ENCODE results near the gene FRA10AC1.

Gene FRA10AC1
- 29.6 reads per million, percentile 56 among the genes with 10 or more reads in this experiment for total RNA-seq

DNA sequence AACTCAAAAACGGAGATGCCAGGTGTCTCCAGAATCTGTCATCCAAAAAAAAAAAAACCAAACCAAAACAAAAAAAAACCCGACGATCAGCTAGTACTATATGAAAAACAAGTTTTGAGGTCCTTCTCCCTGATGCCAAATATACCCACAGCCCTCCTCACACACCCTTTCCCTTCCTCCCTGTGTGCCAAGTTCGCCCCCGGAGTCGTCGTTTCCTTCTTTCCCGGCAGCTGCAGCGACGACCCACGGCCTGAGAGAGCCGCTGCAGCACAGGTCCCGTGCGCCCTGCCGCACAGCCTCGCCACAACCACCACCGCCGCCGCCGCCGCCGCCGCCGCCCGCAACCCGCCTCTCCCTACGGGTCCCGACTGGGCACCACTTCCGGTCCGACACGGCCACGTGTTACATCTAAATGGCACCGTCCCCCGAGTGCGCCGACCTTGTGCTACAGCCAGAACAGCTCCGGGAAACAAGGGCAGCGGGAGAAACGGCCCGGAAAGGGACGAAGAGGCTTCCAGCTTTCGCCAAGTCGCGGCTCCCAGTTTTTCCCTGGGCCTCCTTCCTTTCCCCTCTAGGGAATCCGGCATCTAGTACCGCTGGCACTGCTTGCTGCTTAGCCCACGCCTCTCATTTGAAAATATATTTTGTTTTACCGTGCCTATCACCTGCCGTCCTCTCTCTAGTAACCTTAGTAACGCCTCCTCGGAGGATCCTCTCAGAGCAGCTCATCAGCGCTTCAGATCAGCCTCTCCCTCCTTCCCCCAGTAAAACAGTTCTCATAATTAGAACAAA, at the start of gene FRA10AC1:
FRA10AC1 (minus strand) TSS at position 383 of the 792 bp plus-strand sequence. CDS start 2,486 bp downstream, outside the sequence.
- peak; percentile 80 for DNase-seq

GRCh38 chr10:93751832-93752231, 49.4 kb upstream of the FRA10AC1 start:
- DNase-seq = no peak

DNA sequence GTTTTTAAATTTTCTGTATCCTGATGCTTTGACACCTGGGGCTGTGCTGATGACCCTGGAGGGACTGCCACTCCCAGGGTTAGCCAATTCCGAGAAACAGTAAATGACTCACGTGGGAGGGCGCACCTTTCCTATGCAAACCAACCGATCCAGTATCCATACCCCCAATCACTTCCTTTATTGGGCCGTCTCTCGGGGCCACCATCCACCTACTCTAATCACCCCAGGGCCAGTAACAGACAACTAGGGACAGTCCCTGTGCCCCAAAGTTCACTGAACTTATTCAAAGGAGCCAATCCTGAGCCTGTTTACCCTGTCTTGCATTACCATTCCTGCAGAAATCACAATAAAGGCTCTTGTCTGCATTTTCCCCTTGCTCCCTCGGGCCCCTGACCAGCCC, 48.7 kb upstream of the FRA10AC1 start:
- no peak for DNase-seq

DNA sequence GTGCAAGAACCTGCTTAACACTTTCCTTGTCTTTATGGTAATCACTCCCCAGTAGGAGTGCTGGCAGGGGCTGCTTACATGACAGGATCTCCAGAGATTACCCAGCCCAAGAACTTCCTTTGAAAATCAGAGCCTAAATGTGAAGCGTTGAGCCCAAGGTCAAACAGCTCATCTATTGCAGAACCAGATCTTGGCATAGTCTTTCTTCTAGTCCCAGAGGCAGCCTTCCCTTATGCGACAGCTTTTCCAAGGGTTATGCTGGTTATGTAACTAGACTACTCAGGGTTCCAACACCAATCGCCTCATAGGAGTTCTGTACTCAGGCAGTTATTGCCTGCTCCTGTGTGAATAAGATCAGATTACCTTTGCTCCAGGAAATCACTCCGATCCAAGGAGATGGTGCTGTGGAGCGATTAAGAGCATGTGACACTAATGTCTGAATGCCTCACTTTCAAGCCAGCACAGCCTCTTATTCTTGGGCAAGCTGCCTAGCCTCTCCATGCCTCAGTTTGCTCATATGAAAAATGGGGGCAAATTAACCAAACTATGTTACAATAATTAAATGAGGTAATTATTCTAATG, 46.9 kb upstream of the FRA10AC1 start:
- no peak for DNase-seq

- DNase-seq = no peak
Observed at GRCh38 chr10:93746844-93747284, 44.5 kb upstream of the FRA10AC1 start.

- DNase-seq = no peak
Observed at GRCh38 chr10:93745408-93746065, 43.1 kb upstream of the FRA10AC1 start.

GRCh38 chr10:93742633-93743349, 40.4 kb upstream of the FRA10AC1 start:
- DNase-seq = no peak

- DNase-seq = no peak
Observed at GRCh38 chr10:93741367-93741766, 39.0 kb upstream of the FRA10AC1 start.

DNA sequence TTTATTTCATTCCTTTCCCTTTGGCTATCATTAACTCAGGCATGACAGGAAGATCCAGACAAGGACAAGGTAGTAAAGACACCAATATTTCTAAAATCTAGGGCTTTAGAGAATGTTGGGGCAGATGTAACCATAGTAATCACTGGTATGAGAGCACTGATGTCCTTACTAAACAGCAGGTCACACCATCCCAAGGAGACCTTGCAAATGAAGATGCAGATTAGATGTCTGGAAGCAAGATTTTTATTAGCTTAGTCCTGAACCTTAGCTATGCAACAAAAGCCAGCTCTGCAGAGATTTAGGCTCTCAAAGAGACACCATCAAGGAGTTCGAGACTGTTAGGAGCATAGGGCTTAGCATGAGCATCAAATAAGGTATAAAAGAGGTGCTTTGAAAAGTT, 23.6 kb upstream of the FRA10AC1 start:
- no peak for DNase-seq

DNA sequence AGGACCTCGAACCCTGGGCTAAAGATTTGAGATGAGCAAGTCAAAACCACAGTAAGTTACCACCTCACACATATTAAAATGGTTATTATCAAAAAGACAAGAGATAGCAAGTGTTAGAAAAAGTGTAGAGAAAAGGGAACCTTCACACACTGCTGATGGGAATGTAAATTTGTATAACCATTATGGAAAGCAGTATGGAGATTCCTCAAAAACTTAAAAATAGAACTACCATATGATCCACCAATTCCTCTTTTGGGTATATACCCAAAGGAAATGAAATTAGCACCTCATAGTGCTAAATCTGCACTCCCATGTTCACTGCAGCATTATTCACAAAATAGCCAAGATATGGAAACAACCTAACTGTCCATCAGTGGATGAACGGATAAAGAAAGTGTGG, 20.8 kb upstream of the FRA10AC1 start:
- no peak for DNase-seq

DNA sequence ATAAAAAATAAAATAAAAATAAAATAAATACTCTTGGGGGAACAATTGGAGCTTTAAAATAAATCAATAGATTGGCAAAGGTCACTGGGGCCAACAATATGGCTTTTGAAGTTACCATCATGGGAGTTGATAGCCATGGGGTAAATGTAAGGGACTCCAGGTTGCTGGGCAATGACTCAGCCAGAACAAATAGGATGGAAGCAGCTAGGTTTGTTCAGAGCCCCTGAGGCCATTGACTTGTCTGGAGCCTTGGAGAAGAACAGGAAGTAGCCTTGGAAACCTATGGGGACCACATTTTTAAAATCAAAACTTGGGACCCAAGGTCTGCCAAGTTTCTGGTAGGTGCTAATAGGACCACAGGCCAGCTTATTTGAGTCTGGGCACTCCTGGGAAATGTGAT, 20.2 kb upstream of the FRA10AC1 start:
- DNase-seq = no peak

DNA sequence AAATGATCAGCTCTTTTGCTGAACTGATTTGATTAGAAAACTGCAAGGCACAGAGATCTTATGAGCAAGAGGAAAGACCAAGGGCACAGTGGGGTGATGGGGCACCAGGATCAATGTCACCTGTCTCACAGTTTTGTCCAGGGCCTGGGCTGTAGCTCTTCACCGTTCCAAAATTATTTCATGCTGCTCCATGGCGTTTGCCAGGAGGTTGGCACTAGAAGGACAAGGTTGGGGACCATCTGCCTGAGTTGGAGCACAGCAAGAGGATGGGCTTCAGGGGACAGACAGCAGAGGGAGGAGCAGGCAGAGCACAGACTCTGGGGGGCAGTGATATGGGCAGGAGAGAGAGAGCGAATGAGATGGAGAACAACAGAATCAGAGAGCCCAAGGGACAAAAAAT, 17.5 kb upstream of the FRA10AC1 start:
- no peak for DNase-seq

GRCh38 chr10:93718937-93719725, 16.7 kb upstream of the FRA10AC1 start:
- no peak for DNase-seq

DNA sequence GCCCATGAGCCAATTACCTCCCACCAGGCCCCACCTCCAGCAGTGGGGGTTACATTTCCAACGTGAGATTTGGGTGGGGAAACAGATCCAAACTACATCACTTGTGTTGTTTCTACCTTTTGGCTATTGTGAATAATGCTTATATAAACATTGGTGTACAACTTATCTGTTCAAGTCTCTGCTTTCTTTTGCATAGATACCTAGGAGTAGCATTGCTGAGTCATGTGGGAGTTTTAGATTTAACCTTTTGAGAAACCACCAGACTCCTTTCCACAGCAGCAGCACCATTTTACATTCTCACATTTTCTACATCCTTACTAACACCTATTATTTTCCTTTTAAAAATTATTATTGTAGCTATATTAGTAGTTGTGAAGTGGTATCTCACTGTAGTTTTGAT, 14.4 kb upstream of the FRA10AC1 start:
- no peak for DNase-seq

DNA sequence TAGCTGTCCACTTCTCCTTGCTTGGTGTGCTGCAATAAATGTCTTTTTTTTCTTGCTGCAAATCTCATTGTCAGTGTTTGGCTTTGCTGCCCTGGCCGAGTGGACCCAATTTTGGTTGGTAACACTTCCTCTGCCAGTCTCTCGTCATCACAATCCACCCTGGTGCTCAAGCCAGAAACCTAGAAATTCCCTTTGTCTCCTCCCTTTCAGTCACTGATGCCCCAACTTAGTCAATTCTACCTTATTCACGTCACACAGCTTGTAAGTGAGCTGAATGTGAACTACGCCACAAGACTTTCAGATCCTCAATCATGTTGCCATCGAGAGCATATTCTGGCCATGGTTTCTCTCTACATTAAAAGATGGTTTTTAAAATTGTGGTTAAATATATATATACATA, 13.0 kb upstream of the FRA10AC1 start:
- no peak for DNase-seq

GRCh38 chr10:93712593-93712992, 10.2 kb upstream of the FRA10AC1 start:
- no peak for DNase-seq

DNA sequence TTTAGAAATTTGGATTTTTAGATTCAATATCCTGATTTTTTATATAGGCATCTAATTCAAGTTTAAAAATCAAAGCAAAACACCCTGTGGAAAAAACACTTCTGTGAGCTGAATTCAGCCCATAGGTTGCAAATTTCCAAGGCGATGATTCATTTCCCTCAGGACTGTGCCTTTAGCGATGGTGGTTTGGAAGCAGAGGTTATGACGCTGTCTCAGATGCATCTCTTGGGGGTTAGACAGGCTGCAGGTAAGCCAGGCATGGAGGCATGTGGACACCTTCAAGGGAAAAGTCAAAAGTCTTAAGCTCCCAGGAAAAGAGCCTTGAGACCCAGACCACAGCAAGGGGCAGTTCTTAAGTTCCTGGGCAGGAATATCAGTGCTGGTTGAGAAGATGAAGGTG, 9.5 kb upstream of the FRA10AC1 start:
- DNase-seq = no peak

DNA sequence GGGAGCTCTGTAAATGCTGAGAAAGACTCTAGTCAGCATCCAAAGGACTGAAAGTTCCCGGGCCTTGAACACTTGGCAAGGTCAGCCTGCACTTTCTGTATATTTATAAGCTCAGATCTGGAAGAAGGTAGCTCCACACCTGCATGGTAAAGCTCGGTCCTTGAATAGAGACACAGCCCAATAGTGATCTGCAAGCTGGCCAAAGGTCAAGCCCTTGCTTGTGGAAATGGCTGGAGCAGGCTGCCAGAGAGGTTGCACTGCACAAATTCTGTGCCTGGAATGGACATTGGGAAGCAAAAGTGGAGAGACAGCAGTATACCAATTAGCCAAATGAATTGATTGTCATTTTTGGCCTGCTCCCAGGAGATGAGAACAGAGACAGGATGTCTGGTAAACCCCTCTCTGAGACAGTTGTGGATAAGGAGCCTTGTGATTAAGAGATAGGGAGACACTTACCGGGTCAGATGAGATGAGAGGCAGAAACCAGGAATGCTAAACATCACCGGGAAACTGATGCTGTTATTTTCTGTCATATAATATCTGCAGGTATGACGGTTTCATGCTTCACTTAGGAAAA, 8.0 kb upstream of the FRA10AC1 start:
- no peak for DNase-seq

- DNase-seq = no peak
Observed at GRCh38 chr10:93707623-93708022, 5.2 kb upstream of the FRA10AC1 start.

GRCh38 chr10:93704451-93704850, 2.1 kb upstream of the FRA10AC1 start:
- DNase-seq = no peak

DNA sequence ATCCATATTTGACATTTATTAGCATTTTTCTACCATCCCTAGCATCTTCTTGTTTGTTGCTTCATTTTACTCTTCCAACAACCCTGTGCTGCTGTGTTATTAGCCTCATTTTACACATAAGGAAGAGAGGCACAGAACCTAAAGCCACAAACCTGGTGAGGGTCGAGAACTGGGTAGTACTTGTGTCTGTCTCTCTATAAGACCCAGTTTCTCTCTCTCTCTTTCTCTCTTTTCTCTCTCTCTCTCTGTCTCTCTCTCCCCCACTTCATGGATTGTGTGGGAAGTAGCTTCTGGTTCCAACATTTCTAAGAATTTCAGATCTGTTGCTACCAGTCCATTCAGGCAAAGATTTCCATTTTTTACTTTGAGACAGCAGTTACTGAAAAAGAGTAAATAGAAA, 1.4 kb upstream of the FRA10AC1 start:
- no peak for DNase-seq

DNA sequence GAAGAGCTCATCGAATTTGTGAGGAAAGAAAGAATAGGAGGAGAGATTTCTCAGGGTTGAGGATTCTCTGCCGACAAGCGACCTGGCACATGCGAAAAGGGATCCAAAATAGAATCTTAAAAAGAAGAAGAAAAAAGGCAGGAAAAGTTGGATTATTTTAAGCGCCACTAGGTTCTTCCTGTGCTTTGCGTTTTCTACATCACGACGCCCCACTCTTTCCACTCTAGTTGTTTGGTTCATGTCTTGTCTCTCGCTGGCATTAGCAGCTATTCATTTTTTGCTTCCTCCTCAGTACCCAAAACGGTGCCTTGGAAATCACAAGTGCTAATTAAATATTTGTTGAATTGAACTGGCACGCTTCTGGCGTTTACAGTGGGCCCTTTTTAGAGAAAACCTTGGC, 674 bp upstream of the FRA10AC1 start:
- DNase-seq = no peak
